ENCODE data around the gene ULK4. TPM values are rescaled to one million over a fixed set of nuclear protein-coding genes. Genes with fewer than 3 reads are reported as not detected.

Gene ULK4
- total and polyA plus RNA-seq, 2 of the 8 experiments (the other 6 are each of a cell fraction or from before 2014, with no cell fraction given): 3.0 to 10.8 TPM

- no peak for TF ChIP-seq E2F6 (IDR thresholded peaks at IDR 0.05)
- TF ChIP-seq EP300 (IDR thresholded peaks at IDR 0.05; ENCODE audit: borderline replicate concordance in 1 of 2, low read depth in 2 of 2, low read length in 2 of 2): no peak
- no peak for TF ChIP-seq RBBP5 (IDR thresholded peaks at IDR 0.05; ENCODE audit: borderline replicate concordance, low read depth, low read length)
- TF ChIP-seq PHF8 (conservative IDR thresholded peaks at IDR 0.05; ENCODE audit: low read depth, low read length): no peak
- TF ChIP-seq ATF3 (IDR thresholded peaks at IDR 0.05; ENCODE audit: insufficient read depth, low read depth, low read length): no peak
- no peak for TF ChIP-seq JUND (IDR thresholded peaks at IDR 0.05; ENCODE audit: low read length)
- TF ChIP-seq SIX5 (IDR thresholded peaks at IDR 0.05; ENCODE audit: low read depth, low read length): no peak
Observed at GRCh38 chr3:41234823-41235721, 726.8 kb downstream of the ULK4 start (continued).

Measured in H1 (cell line).